ENCODE measurements around the gene NANOS2. TPM values are rescaled to one million over a fixed set of nuclear protein-coding genes. Genes with fewer than 3 reads are reported as not detected.

NANOS2 gene
- total and polyA plus RNA-seq, 9 of the 15 experiments (the other 6 are each of a cell fraction or from before 2014, with no cell fraction given), result not detected

- peak; percentile 94 for TF ChIP-seq ZBTB33 (CRISPR knock-in tag; IDR thresholded peaks at IDR 0.05)
- no peak for TF ChIP-seq HSF4 (CRISPR knock-in tag; IDR thresholded peaks at IDR 0.05; ENCODE audit: borderline replicate concordance)
- TF ChIP-seq PCBP2 (IDR thresholded peaks at IDR 0.05; ENCODE audit: low read depth, low read length, poor library complexity, severe bottlenecking), result no peak
- peak; percentile 11; the same call in 1 of the 2 replicates for TF ChIP-seq ATF3 (IDR thresholded peaks at IDR 0.05)
- peak; percentile 87; the same call in 1 of the 2 replicates for TF ChIP-seq ATF3 (CRISPR knock-in tag; conservative IDR thresholded peaks at IDR 0.05)
- TF ChIP-seq MTA1 (IDR thresholded peaks at IDR 0.05; ENCODE audit: borderline replicate concordance), result peak; percentile 59; the same call in 1 of the 2 replicates
- no peak for TF ChIP-seq ZC3H4 (CRISPR knock-in tag; IDR thresholded peaks at IDR 0.05; ENCODE audit: borderline replicate concordance)
- 0 out of 2 replicates have a peak, but pooled peaks have one; percentile 29 for TF ChIP-seq ZKSCAN1 (IDR thresholded peaks at IDR 0.05; ENCODE audit: low read depth, low read length)
- TF ChIP-seq CEBPZ (IDR thresholded peaks at IDR 0.05; ENCODE audit: borderline replicate concordance, low read depth, low read length), result no peak
- TF ChIP-seq TEAD4 (IDR thresholded peaks at IDR 0.05; ENCODE audit: low read length), result no peak
- TF ChIP-seq TEAD4 (CRISPR knock-in tag; IDR thresholded peaks at IDR 0.05; ENCODE audit: borderline replicate concordance), result no peak
- TF ChIP-seq POLR2G (IDR thresholded peaks at IDR 0.05; ENCODE audit: low read depth, low read length), result peak; percentile 79
- no peak for TF ChIP-seq THAP7 (CRISPR knock-in tag; IDR thresholded peaks at IDR 0.05)
- TF ChIP-seq ZBTB7A (IDR thresholded peaks at IDR 0.05; ENCODE audit: borderline replicate concordance, control insufficient read depth, low read depth, low read length), result peak; percentile 87
- TF ChIP-seq RAD51 (IDR thresholded peaks at IDR 0.05; ENCODE audit: borderline replicate concordance, low read depth), result peak; percentile 53; the same call in 1 of the 2 replicates
- TF ChIP-seq BDP1 (IDR thresholded peaks at IDR 0.05; ENCODE audit: insufficient read depth, insufficient read length), result no peak
- no peak for TF ChIP-seq C11orf30 (IDR thresholded peaks at IDR 0.05; ENCODE audit: low read depth)
- TF ChIP-seq TFAP4 (CRISPR knock-in tag; IDR thresholded peaks at IDR 0.05; ENCODE audit: borderline replicate concordance), result peak; percentile 89
- TF ChIP-seq ZNF507 (tag; conservative IDR thresholded peaks at IDR 0.05), result no peak
These were observed 31.7 kb downstream of the NANOS2 start (continued) for GRCh38 chr19:45882652-45883585.

Data from K562 (cell line).